H1 (cell line): ENCODE data around the gene SYNPR. TPM values are rescaled to one million over a fixed set of nuclear protein-coding genes. Genes with fewer than 3 reads are reported as not detected.

Source experiments
- CTCF ChIA-PET: fragments of 300-600 bp; sonication (Branson Sonifier 250); formaldehyde crosslinking; loops from one replicate; lab custom pipeline; 2021; ENCODE audit not compliant: partially characterized antibody; lab: Charles Lee
- POLR2A ChIA-PET: fragments of 300-600 bp; sonication (Branson Sonifier 250); formaldehyde crosslinking; loops from one replicate; lab custom pipeline; 2021; ENCODE audit warnings: inconsistent platforms; ENCODE audit not compliant: partially characterized antibody; lab: Charles Lee
- DNase-seq, 2 experiments: peaks; one replicate each; pipeline versions ENCODE4 v3.0.0 to v3.0.0-alpha.2; 2010 to 2022; ENCODE audit warnings: low spot score in 2 of 2, low read depth in 1 of 2, mixed read lengths in 1 of 2
- FAIRE-seq: peaks from 2 replicates; lab custom pipeline; 2011; peaks lifted over from hg19 to GRCh38; lab: Jason Lieb, UNC
- H2AFZ ChIP-seq: 2 replicates; pipeline ENCODE4 v1.8.1; 2012; ENCODE audit warnings: low read length, inconsistent platforms
- H2AK5ac ChIP-seq: 2 replicates; pipeline ENCODE4 v1.6.1; 2013; ENCODE audit warnings: low read depth, low read length
- H2BK120ac ChIP-seq: replicated peaks from 2 replicates; pipeline ENCODE3; 2013; ENCODE audit warnings: low read depth, low read length, inconsistent platforms
- H2BK12ac ChIP-seq: 2 replicates; pipeline ENCODE4 v1.6.1; 2013; ENCODE audit warnings: low read depth, low read length
- H2BK15ac ChIP-seq: 2 replicates; pipeline ENCODE4 v1.6.1; 2013; ENCODE audit warnings: low read length
- H2BK20ac ChIP-seq: 2 replicates; pipeline ENCODE4 v1.6.1; 2013; ENCODE audit warnings: low read length
- H2BK5ac ChIP-seq: 2 replicates; pipeline ENCODE4 v1.6.1; 2013; ENCODE audit warnings: low read depth, low read length
- H3K14ac ChIP-seq: 2 replicates; pipeline ENCODE4 v1.6.1; 2013; ENCODE audit warnings: inconsistent platforms; ENCODE audit not compliant: insufficient read length
- H3K18ac ChIP-seq: 2 replicates; pipeline ENCODE4 v1.6.1; 2013; ENCODE audit warnings: low read length; ENCODE audit errors: extremely low read depth
- H3K23ac ChIP-seq: 2 replicates; pipeline ENCODE4 v1.6.1; 2013; ENCODE audit warnings: inconsistent platforms; ENCODE audit not compliant: insufficient read length
- H3K23me2 ChIP-seq: 2 replicates; pipeline ENCODE4 v1.6.1; 2013; ENCODE audit warnings: low read depth, low read length
- H3K27ac ChIP-seq: 2 replicates; pipeline ENCODE4 v1.6.1; 2011; ENCODE audit warnings: low read depth, low read length, inconsistent platforms
- H3K27me3 ChIP-seq, 4 experiments: replicated peaks in 1 of 4; 1 replicate in 1 of 4; 2 replicates in 3 of 4; pipeline versions ENCODE4 v1.6.1 to v1.8.1; 2011 to 2013; ENCODE audit warnings: low read length in 3 of 4, mild to moderate bottlenecking in 3 of 4, inconsistent platforms in 2 of 4, mixed read lengths in 2 of 4, moderate library complexity in 1 of 4; ENCODE audit not compliant: control insufficient read depth in 3 of 4, insufficient read depth in 3 of 4; ENCODE audit errors: extremely low read depth in 1 of 4
- H3K36me3 ChIP-seq, 4 experiments: 2 replicates each; pipeline versions ENCODE4 v1.6.1 to v1.8.1; 2011 to 2013; ENCODE audit warnings: mild to moderate bottlenecking in 4 of 4, low read length in 3 of 4, moderate library complexity in 2 of 4, control low read depth in 1 of 4, inconsistent platforms in 1 of 4; ENCODE audit not compliant: insufficient read depth in 4 of 4, control insufficient read depth in 2 of 4
- H3K4ac ChIP-seq: replicated peaks from 2 replicates; pipeline ENCODE3; 2013; ENCODE audit warnings: low read length, low read depth, mixed read lengths, inconsistent platforms; ENCODE audit not compliant: insufficient read length
- H3K4me1 ChIP-seq, 4 experiments: replicated peaks in 1 of 4; 1 replicate in 1 of 4; 2 replicates in 3 of 4; pipeline versions ENCODE4 v1.6.1 to v1.8.1; 2011 to 2013; ENCODE audit warnings: low read length in 3 of 4, inconsistent platforms in 2 of 4, mixed read lengths in 1 of 4; ENCODE audit not compliant: insufficient read depth in 4 of 4, control insufficient read depth in 3 of 4
- H3K4me2 ChIP-seq, 2 experiments: 2 replicates each; pipeline versions ENCODE4 v1.6.1 to v1.8.1; 2011 to 2013; ENCODE audit warnings: low read depth in 2 of 2, low read length in 2 of 2, control low read depth in 1 of 2, inconsistent platforms in 1 of 2, mild to moderate bottlenecking in 1 of 2; ENCODE audit not compliant: insufficient read depth in 1 of 2
- H3K4me3 ChIP-seq, 4 experiments: fragments of 200-600, 300-600 bp in 1 of 4; sonication (generic), shearing (Covaris generic), sonication (Bioruptor Twin) in 1 of 4; 2 replicates each; pipeline versions ENCODE4 v1.5.1 to v1.8.1; 2011 to 2016; ENCODE audit warnings: low read length in 4 of 4, low read depth in 3 of 4, control low read depth in 2 of 4, inconsistent platforms in 2 of 4, mild to moderate bottlenecking in 2 of 4, mixed read lengths in 1 of 4, moderate library complexity in 1 of 4; ENCODE audit not compliant: insufficient read depth in 2 of 4; ENCODE audit errors: extremely low read depth in 1 of 4
- H3K56ac ChIP-seq: replicated peaks from 2 replicates; pipeline ENCODE3; 2013; ENCODE audit warnings: low read depth, mild to moderate bottlenecking, mixed read lengths, low read length, inconsistent platforms; ENCODE audit not compliant: insufficient read length
- H3K79me1 ChIP-seq: 2 replicates; pipeline ENCODE4 v1.6.1; 2013; ENCODE audit warnings: low read depth, low read length, control low read depth
- H3K79me2 ChIP-seq, 2 experiments: 2 replicates each; pipeline versions ENCODE4 v1.6.1 to v1.8.1; 2012 to 2013; ENCODE audit warnings: low read length in 2 of 2, mild to moderate bottlenecking in 2 of 2, inconsistent platforms in 1 of 2; ENCODE audit not compliant: insufficient read depth in 2 of 2, control insufficient read depth in 1 of 2
- H3K9ac ChIP-seq, 4 experiments: replicated peaks in 1 of 4; 1 replicate in 1 of 4; 2 replicates in 3 of 4; pipeline versions ENCODE4 v1.6.1 to v1.8.1; 2011 to 2013; ENCODE audit warnings: low read depth in 3 of 4, low read length in 3 of 4, control low read depth in 2 of 4, mild to moderate bottlenecking in 2 of 4, moderate library complexity in 2 of 4, inconsistent platforms in 1 of 4; ENCODE audit errors: extremely low read depth in 1 of 4
- H3K9me3 ChIP-seq, 2 experiments: 2 replicates each; pipeline versions ENCODE4 v1.6.1 to v1.8.1; 2012 to 2013; ENCODE audit warnings: mild to moderate bottlenecking in 2 of 2, moderate library complexity in 2 of 2, control low read depth in 1 of 2, inconsistent platforms in 1 of 2, low read depth in 1 of 2, low read length in 1 of 2, mixed read lengths in 1 of 2; ENCODE audit not compliant: insufficient read depth in 2 of 2
- H4K20me1 ChIP-seq, 2 experiments: replicated peaks in 1 of 2; 2 replicates each; pipeline versions ENCODE3 to v1.8.1; 2011 to 2013; ENCODE audit warnings: inconsistent platforms in 2 of 2, low read length in 2 of 2, mild to moderate bottlenecking in 1 of 2; ENCODE audit not compliant: insufficient read depth in 2 of 2, control insufficient read depth in 1 of 2
- H4K5ac ChIP-seq: 2 replicates; pipeline ENCODE4 v1.6.1; 2013; ENCODE audit warnings: low read length, low read depth, mixed read lengths, inconsistent platforms; ENCODE audit not compliant: insufficient read length
- H4K8ac ChIP-seq: 2 replicates; pipeline ENCODE4 v1.8.0; 2013; ENCODE audit warnings: mild to moderate bottlenecking, moderate library complexity, low read length, inconsistent platforms; ENCODE audit not compliant: insufficient read depth; ENCODE audit errors: extremely low read depth
- H4K91ac ChIP-seq: replicated peaks from 2 replicates; pipeline ENCODE3; 2013; ENCODE audit warnings: low read length, mixed read lengths, inconsistent platforms; ENCODE audit not compliant: insufficient read length
- ASH2L ChIP-seq: fragments of 200-600, 300-600 bp; sonication (generic); IDR thresholded peaks from one replicate; pipeline ENCODE4 v1.7.1; 2017; ENCODE audit warnings: low read length
- ATF2 ChIP-seq: IDR thresholded peaks from 2 replicates; pipeline ENCODE4 v1.6.1; 2012; ENCODE audit warnings: low read length, inconsistent platforms
- CEBPB ChIP-seq: IDR thresholded peaks from 2 replicates; pipeline ENCODE4 v1.6.1; 2012; ENCODE audit warnings: low read depth, low read length
- E2F6 ChIP-seq: IDR thresholded peaks from 2 replicates; pipeline ENCODE4 v1.6.1; 2012; ENCODE audit warnings: inconsistent platforms
- RNF2 ChIP-seq: fragments of 200-900, 300-1000 bp; sonication (generic); IDR thresholded peaks from 2 replicates; pipeline ENCODE4 v1.7.1; 2016; ENCODE audit warnings: borderline replicate concordance, low read depth, mild to moderate bottlenecking, antibody characterized with exemption, low read length; ENCODE audit not compliant: poor library complexity, severe bottlenecking; ENCODE audit errors: missing control alignments
- SP1 ChIP-seq: IDR thresholded peaks from 2 replicates; pipeline ENCODE4 v1.6.1; 2011; ENCODE audit warnings: low read depth, low read length
- SP2 ChIP-seq: IDR thresholded peaks from 2 replicates; pipeline ENCODE4 v1.6.1; 2012; ENCODE audit warnings: mild to moderate bottlenecking, low read length, inconsistent platforms
- TAF1 ChIP-seq: IDR thresholded peaks from 2 replicates; pipeline ENCODE4 v1.6.1; 2011; ENCODE audit warnings: mild to moderate bottlenecking, low read depth, low read length
- TAF7 ChIP-seq: optimal IDR thresholded peaks from 2 replicates; pipeline ENCODE3; 2011; ENCODE audit warnings: low read depth, mild to moderate bottlenecking, inconsistent platforms, low read length, moderate library complexity, borderline replicate concordance
- WGBS, 2 experiments: shearing (Covaris generic) in 1 of 2; methylation state at CpG; one replicate each; pipeline versions ENCODE4 v1.1.6 to v1.1.7; 2013 to 2015; ENCODE audit warnings: low lambda C conversion rate in 2 of 2, mixed read lengths in 2 of 2, inconsistent platforms in 1 of 2, low coverage in 1 of 2, missing lambda C conversion rate in 1 of 2; ENCODE audit not compliant: insufficient replicate concordance in 2 of 2, insufficient coverage in 1 of 2, insufficient read length in 1 of 2; ENCODE audit errors: extremely low coverage in 1 of 2, missing lambda C conversion rate in 1 of 2; 5-methylcytosine and 5-hydroxymethylcytosine counted together
- polyA plus RNA-seq, 7 experiments: library from polyadenylated mRNA; depleted of rRNA in 3 of 7; stranded (reverse) in 5 of 7; unstranded in 2 of 7; fragments of >200 nt in 5 of 7; fragments of 200-250 nt in 2 of 7; gene quantifications; 1 replicate in 5 of 7; 2 replicates in 1 of 7; 4 replicates in 1 of 7; pipeline versions ENCODE4 v1.2.1 to v1.2.3, GENCODE V29; 2011 to 2013; ENCODE audit warnings: missing spikeins in 2 of 7, mixed read lengths in 2 of 7
- total RNA-seq: library from RNA; stranded (reverse); fragmentation: NEBNext Ultra II Directional; extraction: Animal tissue kit (Norgen Biotek cat#: 25700); gene quantifications from 2 replicates; pipeline ENCODE4 v1.2.1, GENCODE V29; 2021

Gene SYNPR
- total and polyA plus RNA-seq, 2 of the 8 experiments (the other 6 are each of a cell fraction or from before 2014, with no cell fraction given), result 0.39 to 0.99 TPM

- H2BK20ac ChIP-seq, result no peak overlapping the region
- POLR2A ChIA-PET, result no interaction called here
Observed at GRCh38 chr3:63477494-63478129, 199.5 kb downstream of the SYNPR start.

More at GRCh38 chr3:63477494-63478129, 199.5 kb downstream of the SYNPR start:
- H2AFZ ChIP-seq, result no peak overlapping the region
- TF ChIP-seq TAF1 (no peak), RNF2 (no peak), SP1 (no peak), ATF2 (no peak), TAF7 (no peak), CEBPB (no peak), E2F6 (no peak), ASH2L (no peak), SP2 (no peak)
- H4K91ac ChIP-seq, result no peak overlapping the region
- no peak overlapping the region for H2BK5ac ChIP-seq
- no peak overlapping the region for H3K56ac ChIP-seq
- CTCF ChIA-PET, result interaction anchor here (0.8 to 1.1 kb wide), 2 partner anchors 113 to 126 kb away, joined by 3 to 4 read pairs; no protein-coding TSS in a partner anchor
- H3K79me2 ChIP-seq, result no peaks in the 10 kb centered on the region
- 0 out of 4 replicates have a peak, but pooled peaks cover 0 to 4% of the 10 kb centered on the region in 2 experiments for H3K9me3 ChIP-seq
- no peaks in the 10 kb centered on the region; a peak in 1 of 8 replicates for H3K36me3 ChIP-seq
- no peak for FAIRE-seq
- H4K20me1 ChIP-seq, result no peaks in the 10 kb centered on the region
- H3K4ac ChIP-seq, result no peak overlapping the region
- H2BK120ac ChIP-seq, result no peak overlapping the region
- no peak overlapping the region for H3K9ac ChIP-seq
- H3K14ac ChIP-seq, result no peak overlapping the region
- no peaks in the 10 kb centered on the region for H3K27me3 ChIP-seq
- DNase-seq, result no peak
- H3K4me3 ChIP-seq, result no peak overlapping the region
- H3K27ac ChIP-seq, result no peak overlapping the region
- no peak overlapping the region for H2AK5ac ChIP-seq
- H3K79me1 ChIP-seq, result no peaks in the 10 kb centered on the region
- no peak overlapping the region for H3K23ac ChIP-seq
- no peak overlapping the region for H3K18ac ChIP-seq
- no peak overlapping the region for H2BK15ac ChIP-seq
- WGBS, 2 experiments, result 93% methylated on average over 8 of the region's 8 CpGs; no CpG with 5 or more reads in 1 of the 2 experiments
- no peak overlapping the region for H2BK12ac ChIP-seq
- no peaks in the 10 kb centered on the region for H3K23me2 ChIP-seq
- H3K4me2 ChIP-seq, result no peak overlapping the region
- H4K5ac ChIP-seq, result no peak overlapping the region
- H4K8ac ChIP-seq, result no peak overlapping the region
- no peaks in the 10 kb centered on the region for H3K4me1 ChIP-seq
